Measurements from ENCODE around the gene ADAMTSL3.

The ADAMTSL3 gene

DNA sequence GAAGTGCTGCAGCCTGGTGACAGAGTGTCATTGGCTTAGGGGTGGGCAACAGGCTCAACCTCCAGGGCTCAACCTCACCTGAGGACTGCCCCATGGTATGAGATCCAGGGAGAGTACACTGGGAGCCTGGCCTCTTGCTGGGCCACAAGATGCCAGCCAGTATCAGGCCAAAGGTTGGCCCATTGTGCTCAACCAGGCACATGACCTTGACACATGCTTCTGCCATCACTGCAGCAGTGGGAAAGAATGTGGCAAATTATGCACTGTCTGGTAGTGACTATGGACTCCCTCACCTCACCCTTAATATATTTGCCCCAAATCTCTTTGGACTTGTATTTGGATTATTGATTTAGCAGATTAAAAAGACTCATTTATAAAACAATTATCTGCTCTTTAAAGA is 347.7 kb downstream of the ADAMTSL3 start:
- Histone ChIP-seq H3K27me3 (ENCODE audit: insufficient read depth, low read depth) (no peaks in the 10 kb centered on the region), H3K27ac (no peak overlapping the region), H3K4me1 (ENCODE audit: low read depth, poor library complexity, severe bottlenecking) (no peaks in the 10 kb centered on the region), H3K4me3 (IDR thresholded peaks at IDR 0.05; ENCODE audit: insufficient read depth, low read depth, low read length) (no peak overlapping the region), H3K79me2 (ENCODE audit: insufficient read depth, low read depth) (no peaks in the 10 kb centered on the region), H2AFZ (ENCODE audit: low read depth) (no peak overlapping the region), H3K4me2 (no peak overlapping the region), H3K36me3 (ENCODE audit: insufficient read depth) (no peaks in the 10 kb centered on the region), H3K9ac (no peak overlapping the region), H4K20me1 (ENCODE audit: insufficient read depth) (no peaks in the 10 kb centered on the region)
- TF ChIP-seq, protein P1, sequence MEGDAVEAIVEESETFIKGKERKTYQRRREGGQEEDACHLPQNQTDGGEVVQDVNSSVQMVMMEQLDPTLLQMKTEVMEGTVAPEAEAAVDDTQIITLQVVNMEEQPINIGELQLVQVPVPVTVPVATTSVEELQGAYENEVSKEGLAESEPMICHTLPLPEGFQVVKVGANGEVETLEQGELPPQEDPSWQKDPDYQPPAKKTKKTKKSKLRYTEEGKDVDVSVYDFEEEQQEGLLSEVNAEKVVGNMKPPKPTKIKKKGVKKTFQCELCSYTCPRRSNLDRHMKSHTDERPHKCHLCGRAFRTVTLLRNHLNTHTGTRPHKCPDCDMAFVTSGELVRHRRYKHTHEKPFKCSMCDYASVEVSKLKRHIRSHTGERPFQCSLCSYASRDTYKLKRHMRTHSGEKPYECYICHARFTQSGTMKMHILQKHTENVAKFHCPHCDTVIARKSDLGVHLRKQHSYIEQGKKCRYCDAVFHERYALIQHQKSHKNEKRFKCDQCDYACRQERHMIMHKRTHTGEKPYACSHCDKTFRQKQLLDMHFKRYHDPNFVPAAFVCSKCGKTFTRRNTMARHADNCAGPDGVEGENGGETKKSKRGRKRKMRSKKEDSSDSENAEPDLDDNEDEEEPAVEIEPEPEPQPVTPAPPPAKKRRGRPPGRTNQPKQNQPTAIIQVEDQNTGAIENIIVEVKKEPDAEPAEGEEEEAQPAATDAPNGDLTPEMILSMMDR (conservative IDR thresholded peaks at IDR 0.05; ENCODE audit: low read depth, low read length), result no peak

DNA sequence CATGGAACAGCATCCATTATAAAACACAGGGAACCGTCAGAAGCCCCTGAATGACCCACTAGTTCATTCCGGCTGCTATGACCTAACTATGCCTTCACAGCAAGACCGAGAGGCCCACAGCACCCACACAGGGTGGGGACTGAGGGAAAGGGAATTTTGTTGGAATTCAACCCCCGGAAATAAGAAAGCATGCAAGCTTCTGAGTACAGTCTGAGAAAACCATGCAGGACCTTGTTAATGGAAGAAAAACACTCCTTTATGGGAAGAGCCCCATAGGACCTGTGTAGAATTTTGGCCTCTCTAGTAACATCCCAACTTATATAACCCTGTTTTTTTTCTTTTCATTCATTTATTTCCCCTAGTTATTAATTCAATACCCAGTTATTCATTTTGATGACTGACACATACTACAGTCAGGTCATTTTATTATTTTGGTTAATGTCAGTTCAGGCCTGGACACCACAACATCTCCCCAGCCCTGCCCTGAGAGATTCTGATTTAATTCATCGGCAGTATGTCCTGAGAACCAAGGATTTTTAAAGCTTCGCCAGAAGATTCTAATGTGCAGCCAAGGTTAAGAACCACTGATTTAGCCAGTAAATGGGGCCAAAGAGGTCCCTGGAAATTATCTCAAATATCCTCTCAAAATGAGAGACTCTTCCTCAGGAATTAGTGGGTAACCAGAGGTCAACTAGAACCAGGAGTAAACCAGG is 350.0 kb downstream of the ADAMTSL3 start:
- Histone ChIP-seq H3K4me2 (no peak overlapping the region), H3K4me1 (ENCODE audit: low read depth, poor library complexity, severe bottlenecking) (no peaks in the 10 kb centered on the region), H2AFZ (ENCODE audit: low read depth) (no peak overlapping the region), H3K36me3 (ENCODE audit: insufficient read depth) (no peaks in the 10 kb centered on the region), H4K20me1 (ENCODE audit: insufficient read depth) (no peaks in the 10 kb centered on the region), H3K79me2 (ENCODE audit: insufficient read depth, low read depth) (no peaks in the 10 kb centered on the region), H3K4me3 (IDR thresholded peaks at IDR 0.05; ENCODE audit: insufficient read depth, low read depth, low read length) (no peak overlapping the region), H3K27me3 (ENCODE audit: insufficient read depth, low read depth) (no peaks in the 10 kb centered on the region), H3K9ac (no peak overlapping the region), H3K27ac (no peak overlapping the region)
- TF ChIP-seq, protein P1 (conservative IDR thresholded peaks at IDR 0.05; ENCODE audit: low read depth, low read length), result no peak

DNA sequence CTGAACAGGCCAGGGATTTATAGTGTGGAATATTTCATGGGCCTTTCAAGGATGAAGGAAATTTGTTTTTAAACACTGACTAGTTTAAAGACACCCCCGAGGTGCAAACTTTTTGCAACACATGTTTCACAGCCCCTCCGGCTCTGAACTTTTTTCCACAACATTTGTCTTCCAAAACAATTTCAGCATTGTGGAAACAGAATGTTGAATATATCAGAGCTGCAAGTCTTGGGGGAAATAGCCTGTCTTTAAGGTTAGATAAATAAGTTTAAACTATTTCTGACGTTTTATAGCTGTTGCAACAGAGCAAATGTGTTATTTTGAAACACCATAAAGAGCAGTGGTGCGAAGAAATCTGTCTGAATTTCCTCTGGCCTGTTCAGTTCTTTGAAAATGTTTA is 352.5 kb downstream of the ADAMTSL3 start:
- no peaks in the 10 kb centered on the region for H3K27me3 ChIP-seq (ENCODE audit: insufficient read depth, low read depth)
- H2AFZ ChIP-seq (ENCODE audit: low read depth), result no peak overlapping the region
- no peaks in the 10 kb centered on the region for H3K4me1 ChIP-seq (ENCODE audit: low read depth, poor library complexity, severe bottlenecking)
- H4K20me1 ChIP-seq (ENCODE audit: insufficient read depth), result no peaks in the 10 kb centered on the region
- TF ChIP-seq, protein P1 (conservative IDR thresholded peaks at IDR 0.05; ENCODE audit: low read depth, low read length), result no peak
- no peak overlapping the region for H3K4me2 ChIP-seq
- no peaks in the 10 kb centered on the region for H3K36me3 ChIP-seq (ENCODE audit: insufficient read depth)
- H3K79me2 ChIP-seq (ENCODE audit: insufficient read depth, low read depth), result no peaks in the 10 kb centered on the region
- H3K4me3 ChIP-seq (IDR thresholded peaks at IDR 0.05; ENCODE audit: insufficient read depth, low read depth, low read length), result no peak overlapping the region
- no peak overlapping the region for H3K9ac ChIP-seq
- no peak overlapping the region for H3K27ac ChIP-seq

DNA sequence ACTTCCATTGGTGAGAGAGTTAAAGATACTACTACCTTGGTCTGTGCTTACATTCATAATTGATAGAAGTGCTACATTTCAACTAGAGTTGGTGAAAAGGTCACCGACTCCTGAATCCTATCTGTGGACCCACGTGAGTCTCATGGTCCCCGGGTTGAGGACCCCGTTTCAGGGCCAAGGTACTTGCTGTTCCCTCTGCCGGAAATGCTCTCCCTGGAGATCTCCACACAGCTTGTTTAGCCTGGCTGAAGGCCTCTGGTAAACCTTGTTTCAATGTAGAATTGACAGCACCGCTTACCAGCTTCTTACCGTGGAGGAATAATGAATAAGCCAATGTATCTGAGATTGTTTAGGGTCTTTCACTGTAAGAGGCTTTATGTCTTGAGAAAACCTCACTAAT is 355.7 kb downstream of the ADAMTSL3 start:
- TF ChIP-seq, protein P1 (conservative IDR thresholded peaks at IDR 0.05; ENCODE audit: low read depth, low read length), result no peak

More for the DNA sequence above, 355.7 kb downstream of the ADAMTSL3 start:
- Histone ChIP-seq H3K4me1 (ENCODE audit: low read depth, poor library complexity, severe bottlenecking) (no peaks in the 10 kb centered on the region), H3K36me3 (ENCODE audit: insufficient read depth) (no peaks in the 10 kb centered on the region), H3K27me3 (ENCODE audit: insufficient read depth, low read depth) (no peaks in the 10 kb centered on the region), H3K9ac (no peak overlapping the region), H3K79me2 (ENCODE audit: insufficient read depth, low read depth) (no peaks in the 10 kb centered on the region), H2AFZ (ENCODE audit: low read depth) (no peak overlapping the region), H3K4me2 (no peak overlapping the region), H4K20me1 (ENCODE audit: insufficient read depth) (no peaks in the 10 kb centered on the region), H3K4me3 (IDR thresholded peaks at IDR 0.05; ENCODE audit: insufficient read depth, low read depth, low read length) (no peak overlapping the region), H3K27ac (no peak overlapping the region)

All from KMS-11 (cell line).